Measurements from ENCODE around the gene MARCHF9.

Gene MARCHF9

GRCh38 chr12:57758552-57759359 lies 3.9 kb downstream of the MARCHF9 start:
- Histone ChIP-seq H4K20me1 (ENCODE audit: low read depth, low read length) (peaks cover 8% of the 10 kb centered on the region), H3K9ac (ENCODE audit: low read length) (no peak overlapping the region), H3K27ac (ENCODE audit: low read depth, low read length) (no peak overlapping the region), H3K4me3 (ENCODE audit: insufficient read depth, low read length, poor library complexity, severe bottlenecking) (no peak overlapping the region), H3K4me2 (ENCODE audit: low read depth, low read length, poor library complexity, severe bottlenecking) (no peak overlapping the region), H3F3A (ENCODE audit: insufficient read depth) (peaks cover 19% of the 10 kb centered on the region), H3K27me3 (ENCODE audit: low read length) (no peaks in the 10 kb centered on the region), H2AFZ (ENCODE audit: low read depth, low read length, severe bottlenecking) (no peak overlapping the region), H3K9me2 (replicated peaks; ENCODE audit: insufficient read depth, low read length) (no peaks in the 10 kb centered on the region), H3K9me3 (ENCODE audit: insufficient read depth, low read length) (no peaks in the 10 kb centered on the region), H3K79me2 (ENCODE audit: insufficient read depth, low read length) (no peaks in the 10 kb centered on the region), H3K36me3 (ENCODE audit: low read length) (no peaks in the 10 kb centered on the region)
- TF ChIP-seq CTCF (IDR thresholded peaks at IDR 0.05; ENCODE audit: insufficient read depth, low read length, poor library complexity, severe bottlenecking) (no peak), EZH2phosphoT487 (conservative IDR thresholded peaks at IDR 0.05; ENCODE audit: low read length) (no peak)

DNA sequence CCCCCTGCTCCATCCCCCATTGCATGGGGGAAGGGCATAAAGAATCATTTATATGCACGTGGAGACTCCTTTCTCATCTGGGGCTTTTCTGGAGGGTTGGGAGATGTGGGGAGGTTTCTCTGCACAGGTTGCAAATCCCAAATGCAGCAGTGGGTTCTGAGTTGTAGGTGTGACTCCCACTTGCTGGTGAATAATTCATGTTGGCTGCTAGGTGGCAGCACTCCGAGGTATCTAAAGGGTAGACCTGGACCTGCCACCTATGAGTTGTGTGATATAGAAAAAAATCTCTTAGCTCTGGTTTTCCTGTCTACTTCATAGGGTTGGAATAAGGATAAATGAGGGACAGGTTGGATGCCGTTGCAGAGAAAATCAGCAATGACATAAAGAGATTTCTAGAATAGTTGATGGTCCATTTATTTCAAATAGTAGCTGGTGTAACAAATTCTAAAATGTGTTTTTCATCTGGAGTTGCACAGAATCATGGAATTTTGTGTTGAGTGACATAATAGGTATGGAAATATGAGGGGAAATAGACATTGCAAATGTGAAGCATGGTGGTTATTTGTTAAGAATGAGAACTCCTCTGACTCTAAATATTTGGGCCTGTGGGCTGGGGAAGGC lies 4.6 kb downstream of the MARCHF9 start:
- H3K9me2 ChIP-seq (replicated peaks; ENCODE audit: insufficient read depth, low read length), result no peaks in the 10 kb centered on the region
- H3K9ac ChIP-seq (ENCODE audit: low read length), result no peak overlapping the region
- peaks cover 12% of the 10 kb centered on the region; the same call in 1 of the 2 replicates for H3F3A ChIP-seq (ENCODE audit: insufficient read depth)
- TF ChIP-seq EZH2phosphoT487 (conservative IDR thresholded peaks at IDR 0.05; ENCODE audit: low read length) (no peak), CTCF (IDR thresholded peaks at IDR 0.05; ENCODE audit: insufficient read depth, low read length, poor library complexity, severe bottlenecking) (peak; percentile 61)
- H3K4me3 ChIP-seq (ENCODE audit: insufficient read depth, low read length, poor library complexity, severe bottlenecking), result no peak overlapping the region
- no peak overlapping the region for H3K4me2 ChIP-seq (ENCODE audit: low read depth, low read length, poor library complexity, severe bottlenecking)
- no peak overlapping the region for H3K27ac ChIP-seq (ENCODE audit: low read depth, low read length)
- H3K9me3 ChIP-seq (ENCODE audit: insufficient read depth, low read length), result no peaks in the 10 kb centered on the region
- peaks cover 8% of the 10 kb centered on the region for H4K20me1 ChIP-seq (ENCODE audit: low read depth, low read length)
- no peaks in the 10 kb centered on the region for H3K36me3 ChIP-seq (ENCODE audit: low read length)
- no peak overlapping the region for H2AFZ ChIP-seq (ENCODE audit: low read depth, low read length, severe bottlenecking)
- no peaks in the 10 kb centered on the region for H3K27me3 ChIP-seq (ENCODE audit: low read length)
- H3K79me2 ChIP-seq (ENCODE audit: insufficient read depth, low read length), result no peaks in the 10 kb centered on the region

- Histone ChIP-seq H3K9me2 (replicated peaks; ENCODE audit: insufficient read depth, low read length) (no peaks in the 10 kb centered on the region), H3K4me3 (ENCODE audit: insufficient read depth, low read length, poor library complexity, severe bottlenecking) (no peak overlapping the region), H3F3A (ENCODE audit: insufficient read depth) (peaks cover 10% of the 10 kb centered on the region; the same call in 1 of the 2 replicates), H3K27me3 (ENCODE audit: low read length) (no peaks in the 10 kb centered on the region), H4K20me1 (ENCODE audit: low read depth, low read length) (peaks cover 8% of the 10 kb centered on the region), H3K36me3 (ENCODE audit: low read length) (no peaks in the 10 kb centered on the region), H3K9me3 (ENCODE audit: insufficient read depth, low read length) (no peaks in the 10 kb centered on the region), H3K4me2 (ENCODE audit: low read depth, low read length, poor library complexity, severe bottlenecking) (no peak overlapping the region), H3K79me2 (ENCODE audit: insufficient read depth, low read length) (no peaks in the 10 kb centered on the region), H2AFZ (ENCODE audit: low read depth, low read length, severe bottlenecking) (no peak overlapping the region), H3K27ac (ENCODE audit: low read depth, low read length) (no peak overlapping the region), H3K9ac (ENCODE audit: low read length) (no peak overlapping the region)
- TF ChIP-seq CTCF (IDR thresholded peaks at IDR 0.05; ENCODE audit: insufficient read depth, low read length, poor library complexity, severe bottlenecking), result no peak
- TF ChIP-seq EZH2phosphoT487 (conservative IDR thresholded peaks at IDR 0.05; ENCODE audit: low read length), result no peak
Observed at GRCh38 chr12:57760347-57760982, 5.6 kb downstream of the MARCHF9 start.
